Panc1 (cell line): Measurements from ENCODE around the gene TSPAN15. TPM values are rescaled to one million over a fixed set of nuclear protein-coding genes. Genes with fewer than 3 reads are reported as not detected.

ENCODE experiments used
- ATAC-seq: fragments of 200-7000 bp; cut with Tn5 transposase; 2 replicates; pipeline ENCODE4 v1.9.1; 2020; ENCODE audit warnings: mild to moderate bottlenecking, moderate library complexity
- BruUV-seq: library from RNA; stranded (reverse); fragments of 400-500 nt; replicated peaks from 2 replicates; lab custom pipeline; 2021; lab: Mats Ljungman, UMichigan
- CTCF ChIA-PET: fragments of 300-600 bp; sonication (Branson Sonifier 250); formaldehyde crosslinking; loops from one replicate; lab custom pipeline; 2022; ENCODE audit warnings: antibody characterized with exemption; lab: Charles Lee
- POLR2A ChIA-PET: fragments of 300-600 bp; sonication (Branson Sonifier 250); formaldehyde crosslinking; loops from one replicate; lab custom pipeline; 2022; ENCODE audit warnings: antibody characterized with exemption; lab: Charles Lee
- DNase-seq: peaks from one replicate; pipeline ENCODE4 v3.0.0-alpha.2; 2010; ENCODE audit warnings: low read depth, low spot score
- H3K27ac ChIP-seq: 2 replicates; pipeline ENCODE4 v1.5.1; 2011; ENCODE audit warnings: mild to moderate bottlenecking, low read length, inconsistent platforms
- H3K27me3 ChIP-seq: fragments of 200-500 bp; sonication (Bioruptor generic); 2 replicates; pipeline ENCODE4 v1.6.0; 2014; ENCODE audit warnings: low read length, inconsistent platforms; ENCODE audit not compliant: control insufficient read depth, insufficient read depth
- H3K36me3 ChIP-seq: fragments of 200-500 bp; sonication (Bioruptor generic); 2 replicates; pipeline ENCODE4 v1.5.1; 2014; ENCODE audit warnings: inconsistent platforms, mild to moderate bottlenecking, low read length, moderate library complexity; ENCODE audit not compliant: control insufficient read depth, insufficient read depth
- H3K4me1 ChIP-seq: 2 replicates; pipeline ENCODE4 v1.5.1; 2011; ENCODE audit warnings: inconsistent platforms, mild to moderate bottlenecking, low read length, moderate library complexity; ENCODE audit not compliant: control insufficient read depth, insufficient read depth
- H3K4me3 ChIP-seq, 2 experiments: 2 replicates each; pipeline ENCODE4 v1.5.1; 2011 to 2012; ENCODE audit warnings: low read depth in 2 of 2, low read length in 2 of 2, mild to moderate bottlenecking in 2 of 2, inconsistent platforms in 1 of 2, moderate library complexity in 1 of 2
- H3K9me3 ChIP-seq: fragments of 200-500 bp; sonication (Bioruptor generic); 2 replicates; pipeline ENCODE4 v1.5.1; 2014; ENCODE audit warnings: low read depth, mild to moderate bottlenecking, inconsistent platforms, low read length, moderate library complexity; ENCODE audit not compliant: control insufficient read depth, insufficient read depth
- CTCF ChIP-seq: fragments of 450-650 bp; IDR thresholded peaks from 2 replicates; pipeline ENCODE4 v1.5.1; 2017; ENCODE audit warnings: mild to moderate bottlenecking
- POLR2AphosphoS5 ChIP-seq: IDR thresholded peaks from 2 replicates; pipeline ENCODE4 v1.6.1; 2012; ENCODE audit warnings: mild to moderate bottlenecking, low read depth, low read length, moderate library complexity
- REST ChIP-seq, 2 experiments: IDR thresholded peaks; 2 replicates each; pipeline ENCODE4 v1.6.1; 2011 to 2012; ENCODE audit warnings: low read depth in 2 of 2, control low read depth in 1 of 2, low read length in 1 of 2, mild to moderate bottlenecking in 1 of 2, moderate library complexity in 1 of 2; ENCODE audit not compliant: insufficient read depth in 1 of 2
- SIN3A ChIP-seq: IDR thresholded peaks from 2 replicates; pipeline ENCODE4 v1.6.1; 2012; ENCODE audit warnings: low read depth, mild to moderate bottlenecking, low read length, moderate library complexity, borderline replicate concordance; ENCODE audit not compliant: insufficient read depth
- TCF7L2 ChIP-seq: IDR thresholded peaks from 2 replicates; pipeline ENCODE4 v1.6.1; 2011; ENCODE audit warnings: mild to moderate bottlenecking, low read depth, low read length, inconsistent platforms
- in situ Hi-C: cut with HindIII; loops from 2 replicates; pipeline ENCODE4 v1.10.0; 2016; ENCODE audit warnings: low sequenced_read_pairs, low pct_unique_long_range_greater_than_20kb
- intact Hi-C: fragments of 100-400 bp; cut with micrococcal nuclease; formaldehyde crosslinking; loops from one replicate; pipeline ENCODE4 v1.10.0; 2022; ENCODE audit not compliant: unreplicated experiment
- total RNA-seq: library from RNA; stranded (reverse); gene quantifications from one replicate; pipeline ENCODE4 v1.2.1, GENCODE V29; 2021; ENCODE audit not compliant: unreplicated experiment

TSPAN15 gene
- total RNA-seq, 1 experiment from 2014 or later: 199 TPM

GRCh38 chr10:69464401-69464800, 13.1 kb downstream of the TSPAN15 start:
- CTCF ChIA-PET: interaction anchor here (0.5 to 0.7 kb wide), 2 partner anchors 15 to 245 kb away, joined by 3 read pairs; no protein-coding TSS in a partner anchor
- intact Hi-C loops: no loop called here
- BruUV-seq: no TSS peak
- Histone ChIP-seq H3K27ac (peak overlapping the region; percentile 68), H3K4me3 (no peak overlapping the region), H3K27me3 (no peaks in the 10 kb centered on the region), H3K9me3 (no peaks in the 10 kb centered on the region), H3K4me1 (peaks cover 96% of the 10 kb centered on the region), H3K36me3 (peaks cover under 1% of the 10 kb centered on the region; the same call in 1 of the 2 replicates)
- POLR2A ChIA-PET: interaction anchor here (0.7 kb wide), 1 partner anchor 91 kb away, joined by 4 read pairs; no protein-coding TSS in a partner anchor
- TF ChIP-seq SIN3A: no peak
- no peak for TF ChIP-seq CTCF
- TF ChIP-seq POLR2AphosphoS5: no peak
- no peak for TF ChIP-seq REST (IDR thresholded peaks at IDR 0.05; ENCODE audit: insufficient read depth in 1 of 2, low read depth in 2 of 2, low read length in 1 of 2)
- TF ChIP-seq TCF7L2: no peak
- ATAC-seq: peak; percentile 5; the same call in 1 of the 2 replicates
- no peak for DNase-seq
- in situ Hi-C loops: no loop called here

GRCh38 chr10:69464801-69465401, 13.6 kb downstream of the TSPAN15 start:
- no peak overlapping the region for H3K4me3 ChIP-seq
- in situ Hi-C loops (no loop called here), intact Hi-C loops (no loop called here)
- ATAC-seq (peak; percentile 51), DNase-seq (no peak)
- H3K27ac ChIP-seq: peak overlapping the region; percentile 68
- H3K36me3 ChIP-seq: no peaks in the 10 kb centered on the region
- no peaks in the 10 kb centered on the region for H3K9me3 ChIP-seq
- H3K27me3 ChIP-seq: no peaks in the 10 kb centered on the region
- BruUV-seq: no TSS peak
- ChIA-PET POLR2A (interaction anchor here (0.5 to 0.7 kb wide), 2 partner anchors 90 to 269 kb away, joined by 4 to 7 read pairs; no protein-coding TSS in a partner anchor), CTCF (interaction anchor here (0.5 to 1.2 kb wide), 4 partner anchors 15 to 245 kb away, joined by 3 to 12 read pairs (median 3); no protein-coding TSS in a partner anchor)
- no peak for TF ChIP-seq TCF7L2
- no peak for TF ChIP-seq POLR2AphosphoS5
- 0 out of 2 replicates have a peak, but pooled peaks have one; percentile 3 for TF ChIP-seq SIN3A
- no peak for TF ChIP-seq CTCF
- H3K4me1 ChIP-seq: peaks cover 92% of the 10 kb centered on the region
